ENCODE measurements around the gene GLP2R. TPM values are rescaled to one million over a fixed set of nuclear protein-coding genes. Genes with fewer than 3 reads are reported as not detected.

GLP2R gene
- total RNA-seq, 1 donor from 2014 or later, result 3.4 TPM

DNA sequence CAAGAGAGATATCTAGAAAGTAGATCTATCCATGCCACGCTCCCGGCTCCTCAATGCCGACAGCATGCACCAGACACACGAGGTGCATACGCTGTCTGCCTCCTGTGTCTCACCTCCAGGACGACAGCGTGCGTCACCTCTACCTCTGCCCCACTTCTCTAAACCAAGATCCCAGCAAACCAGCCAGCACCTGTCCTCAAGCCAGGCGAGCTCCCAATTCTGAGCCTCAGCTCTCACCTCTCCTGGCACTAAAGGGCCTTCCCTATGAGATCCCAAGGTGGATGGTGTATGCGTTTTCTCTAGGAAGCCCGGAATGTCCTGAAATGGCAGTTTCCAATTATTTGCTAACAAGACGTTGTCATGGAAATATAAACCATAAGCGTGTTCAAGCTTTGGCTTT lies 115.6 kb downstream of the GLP2R start:
- H3K9me3 ChIP-seq, result no peaks in the 10 kb centered on the region
- ATAC-seq (no peak), DNase-seq (peak; percentile 11)
- H3K27me3 ChIP-seq (ENCODE audit: low read depth), result no peaks in the 10 kb centered on the region
- no peak overlapping the region for H3K4me3 ChIP-seq
- TF ChIP-seq, protein P1, sequence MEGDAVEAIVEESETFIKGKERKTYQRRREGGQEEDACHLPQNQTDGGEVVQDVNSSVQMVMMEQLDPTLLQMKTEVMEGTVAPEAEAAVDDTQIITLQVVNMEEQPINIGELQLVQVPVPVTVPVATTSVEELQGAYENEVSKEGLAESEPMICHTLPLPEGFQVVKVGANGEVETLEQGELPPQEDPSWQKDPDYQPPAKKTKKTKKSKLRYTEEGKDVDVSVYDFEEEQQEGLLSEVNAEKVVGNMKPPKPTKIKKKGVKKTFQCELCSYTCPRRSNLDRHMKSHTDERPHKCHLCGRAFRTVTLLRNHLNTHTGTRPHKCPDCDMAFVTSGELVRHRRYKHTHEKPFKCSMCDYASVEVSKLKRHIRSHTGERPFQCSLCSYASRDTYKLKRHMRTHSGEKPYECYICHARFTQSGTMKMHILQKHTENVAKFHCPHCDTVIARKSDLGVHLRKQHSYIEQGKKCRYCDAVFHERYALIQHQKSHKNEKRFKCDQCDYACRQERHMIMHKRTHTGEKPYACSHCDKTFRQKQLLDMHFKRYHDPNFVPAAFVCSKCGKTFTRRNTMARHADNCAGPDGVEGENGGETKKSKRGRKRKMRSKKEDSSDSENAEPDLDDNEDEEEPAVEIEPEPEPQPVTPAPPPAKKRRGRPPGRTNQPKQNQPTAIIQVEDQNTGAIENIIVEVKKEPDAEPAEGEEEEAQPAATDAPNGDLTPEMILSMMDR (IDR thresholded peaks at IDR 0.05), result no peak
- no peaks in the 10 kb centered on the region for H3K4me1 ChIP-seq
- H3K27ac ChIP-seq, result no peak overlapping the region
- intact Hi-C loops (cut with DNase I), result no loop called here
- peaks cover 59% of the 10 kb centered on the region for H3K36me3 ChIP-seq

Other genes with a start within 250 kb of the GLP2R start
- 11.0 TPM for gene CFAP52, start 249.3 kb upstream of the GLP2R start, total RNA-seq
- gene USP43, start 180.4 kb upstream of the GLP2R start, total RNA-seq, result 6.8 TPM
- gene DHRS7C, start 34.3 kb upstream of the GLP2R start, total RNA-seq, result not detected
- gene GSG1L2, start 3.8 kb upstream of the GLP2R start, total RNA-seq, result not detected
- not detected for gene RCVRN, start 79.3 kb downstream of the GLP2R start, total RNA-seq